ENCODE data around the gene GPC6. TPM values are rescaled to one million over a fixed set of nuclear protein-coding genes. Genes with fewer than 3 reads are reported as not detected.

The GPC6 gene
- total RNA-seq, 1 experiment from 2014 or later = not detected

GRCh38 chr13:94033830-94034642 is 807.4 kb downstream of the GPC6 start:
- intact Hi-C loops (cut with micrococcal nuclease; ENCODE audit: unreplicated experiment) = no loop called here
- BruUV-seq (replicated peaks) = no TSS peak

GRCh38 chr13:94050039-94050438 is 823.4 kb downstream of the GPC6 start:
- H3K36me3 ChIP-seq (ENCODE audit: low read depth) = no peaks in the 10 kb centered on the region
- no peaks in the 10 kb centered on the region for H3F3A ChIP-seq (ENCODE audit: insufficient read depth, low read depth)
- TF ChIP-seq CTCF (conservative IDR thresholded peaks at IDR 0.05) (no peak), EZH2 (IDR thresholded peaks at IDR 0.05; ENCODE audit: low read depth) (no peak)
- H3K4me3 ChIP-seq = no peak overlapping the region
- H3K27me3 ChIP-seq (ENCODE audit: insufficient read depth, low read depth) = no peaks in the 10 kb centered on the region
- no peaks in the 10 kb centered on the region for H3K79me2 ChIP-seq (ENCODE audit: low read depth)
- H3K4me1 ChIP-seq (replicated peaks; ENCODE audit: insufficient read depth) = no peaks in the 10 kb centered on the region
- H3K4me2 ChIP-seq = no peak overlapping the region
- BruUV-seq (replicated peaks) = no TSS peak
- H3K27ac ChIP-seq = no peak overlapping the region
- H4K20me1 ChIP-seq (ENCODE audit: insufficient read depth) = no peaks in the 10 kb centered on the region
- DNase-seq = no peak
- no peaks in the 10 kb centered on the region for H3K9me3 ChIP-seq (ENCODE audit: insufficient read depth, low read depth)
- POLR2A ChIA-PET (ENCODE audit: unreplicated experiment) = no interaction called here
- CTCF ChIA-PET = no interaction called here
- H3K9me2 ChIP-seq (ENCODE audit: insufficient read depth) = no peaks in the 10 kb centered on the region
- H2AFZ ChIP-seq = 0 out of 2 replicates have a peak overlapping the region, but pooled peaks have one; percentile 35
- intact Hi-C loops (cut with micrococcal nuclease; ENCODE audit: unreplicated experiment) = no loop called here

More at GRCh38 chr13:94033830-94034642, 807.4 kb downstream of the GPC6 start:
- no peaks in the 10 kb centered on the region for H3F3A ChIP-seq (ENCODE audit: insufficient read depth, low read depth)
- H2AFZ ChIP-seq = no peak overlapping the region
- no peaks in the 10 kb centered on the region for H3K27me3 ChIP-seq (ENCODE audit: insufficient read depth, low read depth)
- ChIA-PET CTCF (no interaction called here), POLR2A (ENCODE audit: unreplicated experiment) (no interaction called here)
- no peaks in the 10 kb centered on the region for H3K9me3 ChIP-seq (ENCODE audit: insufficient read depth, low read depth)
- no peak overlapping the region for H3K4me3 ChIP-seq
- TF ChIP-seq EZH2 (IDR thresholded peaks at IDR 0.05; ENCODE audit: low read depth) = no peak
- TF ChIP-seq CTCF (conservative IDR thresholded peaks at IDR 0.05) = no peak
- H3K9me2 ChIP-seq (ENCODE audit: insufficient read depth) = no peaks in the 10 kb centered on the region
- no peaks in the 10 kb centered on the region for H3K79me2 ChIP-seq (ENCODE audit: low read depth)
- no peak overlapping the region for H3K4me2 ChIP-seq
- H3K27ac ChIP-seq = no peak overlapping the region
- H3K36me3 ChIP-seq (ENCODE audit: low read depth) = no peaks in the 10 kb centered on the region
- no peaks in the 10 kb centered on the region for H4K20me1 ChIP-seq (ENCODE audit: insufficient read depth)
- no peaks in the 10 kb centered on the region for H3K4me1 ChIP-seq (replicated peaks; ENCODE audit: insufficient read depth)
- no peak for DNase-seq

- Histone ChIP-seq H3K79me2 (ENCODE audit: low read depth) (no peaks in the 10 kb centered on the region), H3K4me2 (no peak overlapping the region), H3K4me3 (no peak overlapping the region), H3K36me3 (ENCODE audit: low read depth) (no peaks in the 10 kb centered on the region), H4K20me1 (ENCODE audit: insufficient read depth) (no peaks in the 10 kb centered on the region), H3F3A (ENCODE audit: insufficient read depth, low read depth) (no peaks in the 10 kb centered on the region), H3K27me3 (ENCODE audit: insufficient read depth, low read depth) (no peaks in the 10 kb centered on the region), H2AFZ (no peak overlapping the region), H3K9me3 (ENCODE audit: insufficient read depth, low read depth) (no peaks in the 10 kb centered on the region), H3K9me2 (ENCODE audit: insufficient read depth) (no peaks in the 10 kb centered on the region), H3K27ac (no peak overlapping the region), H3K4me1 (replicated peaks; ENCODE audit: insufficient read depth) (no peaks in the 10 kb centered on the region)
- CTCF ChIA-PET = no interaction called here
- intact Hi-C loops (cut with micrococcal nuclease; ENCODE audit: unreplicated experiment) = no loop called here
- DNase-seq = no peak
- TF ChIP-seq CTCF (conservative IDR thresholded peaks at IDR 0.05) (no peak), EZH2 (IDR thresholded peaks at IDR 0.05; ENCODE audit: low read depth) (no peak)
- POLR2A ChIA-PET (ENCODE audit: unreplicated experiment) = no interaction called here
- no TSS peak for BruUV-seq (replicated peaks)
Observed at GRCh38 chr13:94050686-94051085, 824.1 kb downstream of the GPC6 start.
